Adrenal gland (tissue), 5 donors: ENCODE measurements around the gene KCNK3.

Experiments used
- POLR2A ChIP-seq, 2 donors: fragments of 450-650 bp; IDR thresholded peaks; one replicate each; pipeline ENCODE4 v1.6.1; 2017; ENCODE audit warnings: antibody characterized with exemption in 2 of 2, mild to moderate bottlenecking in 2 of 2, moderate library complexity in 1 of 2
- TF ChIP-seq, protein P1 (sequence below), 6 experiments: fragments of 450-650 bp in 4 of 6; fragments of 200-600 bp in 2 of 6; sonication (generic) in 1 of 6; IDR thresholded peaks; 1 replicate in 5 of 6; 2 replicates in 1 of 6; pipeline versions ENCODE4 v1.5.1 to v1.8.0; 2016 to 2021; ENCODE audit warnings: antibody characterized with exemption in 6 of 6, mild to moderate bottlenecking in 2 of 6, moderate library complexity in 1 of 6
- donor health status: DM: no; HTN: no; CAD: no.

DNA sequence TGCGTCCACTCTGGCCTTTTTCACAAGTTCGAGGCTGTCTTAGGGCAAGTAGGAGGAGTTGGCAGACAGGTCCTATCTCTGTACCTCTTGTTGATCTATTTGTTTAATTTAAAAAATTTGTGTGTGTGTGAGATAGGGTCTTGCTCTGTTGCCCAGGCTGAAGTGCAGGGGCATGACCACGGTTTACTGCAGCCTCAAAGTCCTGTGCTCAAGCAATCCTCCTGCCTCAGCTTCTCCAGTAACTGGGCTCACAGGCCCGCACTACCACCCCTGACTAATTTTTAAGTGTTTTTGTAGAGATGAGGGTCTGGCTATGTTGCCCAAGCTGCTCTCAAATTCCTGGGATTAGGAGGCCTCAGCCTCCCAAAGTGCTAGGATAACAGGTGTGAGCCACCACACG, 67.3 kb downstream of the KCNK3 start:
- TF ChIP-seq, protein P1, sequence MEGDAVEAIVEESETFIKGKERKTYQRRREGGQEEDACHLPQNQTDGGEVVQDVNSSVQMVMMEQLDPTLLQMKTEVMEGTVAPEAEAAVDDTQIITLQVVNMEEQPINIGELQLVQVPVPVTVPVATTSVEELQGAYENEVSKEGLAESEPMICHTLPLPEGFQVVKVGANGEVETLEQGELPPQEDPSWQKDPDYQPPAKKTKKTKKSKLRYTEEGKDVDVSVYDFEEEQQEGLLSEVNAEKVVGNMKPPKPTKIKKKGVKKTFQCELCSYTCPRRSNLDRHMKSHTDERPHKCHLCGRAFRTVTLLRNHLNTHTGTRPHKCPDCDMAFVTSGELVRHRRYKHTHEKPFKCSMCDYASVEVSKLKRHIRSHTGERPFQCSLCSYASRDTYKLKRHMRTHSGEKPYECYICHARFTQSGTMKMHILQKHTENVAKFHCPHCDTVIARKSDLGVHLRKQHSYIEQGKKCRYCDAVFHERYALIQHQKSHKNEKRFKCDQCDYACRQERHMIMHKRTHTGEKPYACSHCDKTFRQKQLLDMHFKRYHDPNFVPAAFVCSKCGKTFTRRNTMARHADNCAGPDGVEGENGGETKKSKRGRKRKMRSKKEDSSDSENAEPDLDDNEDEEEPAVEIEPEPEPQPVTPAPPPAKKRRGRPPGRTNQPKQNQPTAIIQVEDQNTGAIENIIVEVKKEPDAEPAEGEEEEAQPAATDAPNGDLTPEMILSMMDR (IDR thresholded peaks at IDR 0.05): no peak
- no peak for TF ChIP-seq POLR2A (IDR thresholded peaks at IDR 0.05)
